Activated naive CD8-positive, alpha-beta T cell treated with anti-CD3 and anti-CD28 coated beads, Interleukin-2, amount 50 U/mL, for 24 hours (primary cell): Measurements from ENCODE around the gene WDR4.
"Not testable (repeated sequence)": the region's sequence is repeated elsewhere in the genome, so short reads cannot be mapped to it uniquely, and the experiment has no call there.

ENCODE experiments used
- ATAC-seq: fragments of 150-1000 bp; cut with Tn5 transposase; one replicate; pipeline ENCODE4 v1.10.0; 2021
- DNase-seq: peaks from one replicate; pipeline ENCODE4 v3.0.0; 2021
- H3K27ac Mint-ChIP-seq: one replicate; pipeline ENCODE4 v1.8.0; 2021; ENCODE audit warnings: mild to moderate bottlenecking, mixed read lengths
- H3K27me3 Mint-ChIP-seq: one replicate; pipeline ENCODE4 v1.8.0; 2021; ENCODE audit warnings: mixed read lengths
- H3K36me3 Mint-ChIP-seq: one replicate; pipeline ENCODE4 v1.8.0; 2021; ENCODE audit warnings: low read depth, mixed read lengths
- H3K4me1 Mint-ChIP-seq: one replicate; pipeline ENCODE4 v1.8.0; 2021; ENCODE audit warnings: mixed read lengths
- H3K4me3 Mint-ChIP-seq: one replicate; pipeline ENCODE4 v1.8.0; 2021; ENCODE audit warnings: mild to moderate bottlenecking, moderate library complexity, mixed read lengths
- H3K9me3 Mint-ChIP-seq: one replicate; pipeline ENCODE4 v1.8.0; 2021; ENCODE audit warnings: mixed read lengths

Gene WDR4

DNA sequence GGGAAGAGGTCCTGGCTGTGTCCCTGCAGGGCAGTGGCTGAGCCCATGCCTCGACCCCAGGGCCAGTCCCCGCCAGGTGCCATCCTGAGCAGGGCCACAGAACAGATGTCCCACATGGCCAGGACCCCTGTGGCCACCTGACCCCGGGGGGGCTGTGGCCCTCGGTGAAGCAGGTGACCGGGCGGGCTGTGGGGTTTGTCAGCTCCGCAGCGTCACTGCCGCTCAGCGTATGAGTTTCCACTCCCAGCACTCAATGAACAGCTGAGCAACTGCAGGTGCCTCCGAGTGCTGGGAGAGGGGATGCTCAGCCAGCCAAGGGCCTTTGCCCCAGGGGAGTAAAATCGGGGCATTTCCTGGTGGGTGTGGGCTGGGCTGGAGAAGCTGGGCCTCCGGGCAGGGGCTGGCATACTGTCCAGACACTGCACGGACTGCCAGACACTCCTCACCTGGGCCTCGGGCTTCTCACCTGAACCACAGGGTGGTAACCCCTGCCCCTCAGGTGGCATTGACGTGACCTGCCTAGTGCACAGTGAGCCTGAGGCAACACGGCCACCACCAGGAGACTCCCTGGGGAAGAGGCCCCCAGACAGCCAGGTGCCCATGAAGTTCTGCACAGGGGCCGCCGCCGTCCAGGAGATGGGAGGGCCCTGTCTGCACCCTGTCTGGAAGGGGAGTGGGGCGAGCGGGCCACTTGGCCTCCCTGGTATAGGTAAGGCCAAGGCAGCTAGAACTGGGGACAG lies 37.3 kb downstream of the WDR4 start:
- not testable (repeated sequence) for H3K27me3 Mint-ChIP-seq, H3K4me1 Mint-ChIP-seq, DNase-seq, H3K9me3 Mint-ChIP-seq, H3K27ac Mint-ChIP-seq, ATAC-seq, H3K4me3 Mint-ChIP-seq
- peaks cover 44% of the 10 kb centered on the region for H3K36me3 Mint-ChIP-seq

GRCh38 chr21:42841156-42841915 lies 38.0 kb downstream of the WDR4 start:
- no peak for DNase-seq
- Mint-ChIP-seq H3K4me1 (no peaks in the 10 kb centered on the region), H3K27me3 (no peaks in the 10 kb centered on the region), H3K36me3 (peaks cover 43% of the 10 kb centered on the region), H3K9me3 (no peaks in the 10 kb centered on the region), H3K4me3 (no peak overlapping the region), H3K27ac (no peak overlapping the region)
- ATAC-seq, result no peak

GRCh38 chr21:42840411-42841155 lies 38.8 kb downstream of the WDR4 start:
- no peak for ATAC-seq
- Mint-ChIP-seq H3K9me3 (no peaks in the 10 kb centered on the region), H3K4me3 (no peak overlapping the region), H3K4me1 (no peaks in the 10 kb centered on the region), H3K36me3 (peaks cover 38% of the 10 kb centered on the region), H3K27ac (no peak overlapping the region), H3K27me3 (no peaks in the 10 kb centered on the region)
- no peak for DNase-seq

- H3K4me1 Mint-ChIP-seq, result no peaks in the 10 kb centered on the region
- no peak overlapping the region for H3K4me3 Mint-ChIP-seq
- no peaks in the 10 kb centered on the region for H3K9me3 Mint-ChIP-seq
- no peak for DNase-seq
- H3K27ac Mint-ChIP-seq, result peak overlapping the region; percentile 34
- peaks cover 29% of the 10 kb centered on the region for H3K36me3 Mint-ChIP-seq
- ATAC-seq, result no peak
- no peaks in the 10 kb centered on the region for H3K27me3 Mint-ChIP-seq
Observed at GRCh38 chr21:42839271-42840231, 39.8 kb downstream of the WDR4 start.

DNA sequence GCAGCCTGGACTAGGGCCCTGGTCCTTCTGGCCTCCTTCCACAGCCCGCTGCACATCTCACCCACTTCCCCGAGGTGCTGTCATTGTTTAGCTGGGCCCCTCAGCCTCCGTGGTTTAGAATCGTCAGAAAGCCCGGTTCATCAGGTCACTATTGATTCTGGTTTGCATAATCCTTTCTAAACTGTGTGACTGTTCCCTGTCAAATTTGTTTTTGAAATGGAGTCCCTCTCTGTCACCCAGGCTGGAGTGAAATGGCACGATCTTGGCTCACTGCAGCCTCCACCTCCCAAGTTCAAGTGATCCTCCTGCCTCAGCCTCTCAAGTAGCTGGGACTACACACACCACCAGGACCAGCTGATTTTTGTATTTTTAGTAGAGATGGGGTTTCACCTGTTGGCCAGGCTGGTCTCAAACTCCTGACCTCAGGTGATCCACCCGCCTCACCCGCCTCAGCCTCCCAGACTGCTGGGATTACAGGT lies 41.1 kb downstream of the WDR4 start:
- not testable (repeated sequence) for H3K27ac Mint-ChIP-seq, DNase-seq, ATAC-seq, H3K9me3 Mint-ChIP-seq, H3K4me3 Mint-ChIP-seq, H3K27me3 Mint-ChIP-seq
- Mint-ChIP-seq H3K36me3 (peaks cover 19% of the 10 kb centered on the region), H3K4me1 (peaks cover 11% of the 10 kb centered on the region)

DNA sequence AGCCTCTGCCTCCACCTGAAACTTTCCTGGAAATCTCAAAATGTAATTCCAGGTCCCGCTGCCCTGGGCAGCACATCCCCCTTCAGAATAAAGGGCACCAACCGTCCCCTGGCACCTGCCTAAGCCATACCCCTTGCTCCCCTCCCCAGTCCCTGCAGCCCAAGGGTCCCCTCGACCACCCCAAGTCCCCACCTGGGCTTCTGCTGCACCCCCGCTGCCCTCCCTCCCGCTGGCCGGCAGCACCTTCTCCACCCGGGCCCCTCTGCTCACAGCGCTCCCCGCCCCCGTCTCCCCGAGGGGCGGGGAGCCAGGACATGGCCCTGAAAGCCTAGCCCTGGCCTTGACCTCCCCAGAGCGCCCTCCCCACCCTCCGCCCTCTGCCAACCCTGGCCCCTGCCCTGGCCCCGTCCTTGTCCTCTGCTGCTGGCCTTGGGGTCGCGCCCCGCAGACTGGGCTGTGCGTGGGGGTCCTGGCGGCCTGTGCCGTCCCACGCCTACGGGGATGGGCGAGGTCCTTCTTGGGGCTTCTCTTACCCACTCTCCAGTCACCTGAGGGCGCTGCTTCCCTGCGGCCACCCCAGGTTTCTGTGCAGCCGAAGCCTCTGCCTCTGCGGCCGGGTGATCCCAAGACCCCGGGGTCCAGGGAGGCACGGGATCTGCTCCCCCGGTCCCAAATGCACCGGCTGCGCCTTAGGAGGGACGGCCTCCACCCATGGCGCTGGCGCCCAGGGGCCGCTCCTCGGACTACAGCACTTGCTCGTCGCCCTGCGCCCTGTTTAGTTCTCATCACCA lies 41.7 kb downstream of the WDR4 start:
- Mint-ChIP-seq H3K36me3 (peaks cover 13% of the 10 kb centered on the region), H3K27ac (peak overlapping the region; percentile 73), H3K4me1 (peaks cover 17% of the 10 kb centered on the region), H3K27me3 (no peaks in the 10 kb centered on the region), H3K9me3 (no peaks in the 10 kb centered on the region), H3K4me3 (no peak overlapping the region)
- no peak for DNase-seq
- ATAC-seq, result no peak

DNA sequence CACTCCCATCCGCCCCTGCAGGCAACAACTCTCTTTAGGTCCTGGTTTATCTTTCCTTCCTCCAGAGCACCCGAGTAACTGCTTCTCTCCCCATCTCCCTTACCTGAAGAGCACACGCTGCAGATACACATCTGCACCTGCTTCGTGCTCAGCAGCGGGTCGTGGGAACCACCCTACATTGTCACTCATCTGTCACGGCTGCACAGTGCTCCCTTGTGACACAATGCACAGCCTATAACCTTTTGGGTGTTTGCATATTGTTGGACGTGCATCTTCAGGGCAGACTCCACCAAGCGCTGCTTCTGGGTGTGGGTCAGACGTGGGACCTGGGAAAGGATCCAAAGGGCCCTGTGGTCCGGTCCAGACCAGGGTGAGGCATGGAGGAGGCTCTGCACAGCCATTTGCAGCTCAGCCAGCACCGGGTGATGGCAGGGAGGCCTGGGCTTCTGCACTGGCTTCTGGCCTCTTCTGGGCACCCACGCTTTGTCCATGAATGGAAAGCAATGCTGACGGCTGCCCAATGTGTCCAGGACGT lies 42.5 kb downstream of the WDR4 start:
- H3K27ac Mint-ChIP-seq, result peak overlapping the region; percentile 73
- peaks cover 1% of the 10 kb centered on the region for H3K27me3 Mint-ChIP-seq
- H3K4me1 Mint-ChIP-seq, result peaks cover 23% of the 10 kb centered on the region
- H3K36me3 Mint-ChIP-seq, result peaks cover 12% of the 10 kb centered on the region
- DNase-seq, result no peak
- ATAC-seq, result no peak
- H3K4me3 Mint-ChIP-seq, result no peak overlapping the region
- H3K9me3 Mint-ChIP-seq, result no peaks in the 10 kb centered on the region

DNA sequence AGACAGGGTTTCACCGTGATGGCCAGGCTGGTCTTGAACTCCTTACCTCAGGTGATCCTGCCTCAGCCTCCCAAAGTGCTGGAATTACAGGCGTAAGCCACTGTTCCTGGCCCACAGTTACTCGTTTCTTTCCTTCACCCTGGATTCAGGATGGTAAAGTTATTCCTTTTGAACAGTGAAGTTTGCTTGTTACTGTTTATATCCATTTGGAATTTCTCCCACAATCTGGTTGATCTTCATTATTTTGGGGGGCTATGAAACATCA lies 43.0 kb downstream of the WDR4 start:
- Mint-ChIP-seq H3K36me3 (peaks cover 12% of the 10 kb centered on the region), H3K4me3 (no peak overlapping the region), H3K27ac (no peak overlapping the region), H3K4me1 (peaks cover 27% of the 10 kb centered on the region), H3K9me3 (no peaks in the 10 kb centered on the region), H3K27me3 (peaks cover 4% of the 10 kb centered on the region)
- ATAC-seq, result no peak
- no peak for DNase-seq

GRCh38 chr21:42835611-42836401 lies 43.5 kb downstream of the WDR4 start:
- no peak for ATAC-seq
- no peak overlapping the region for H3K27ac Mint-ChIP-seq
- H3K27me3 Mint-ChIP-seq, result peaks cover 4% of the 10 kb centered on the region
- no peak overlapping the region for H3K4me3 Mint-ChIP-seq
- no peaks in the 10 kb centered on the region for H3K9me3 Mint-ChIP-seq
- peaks cover 12% of the 10 kb centered on the region for H3K36me3 Mint-ChIP-seq
- DNase-seq, result no peak
- H3K4me1 Mint-ChIP-seq, result peaks cover 31% of the 10 kb centered on the region

- Mint-ChIP-seq H3K9me3 (no peaks in the 10 kb centered on the region), H3K36me3 (peaks cover 12% of the 10 kb centered on the region), H3K27ac (no peak overlapping the region), H3K27me3 (peaks cover 4% of the 10 kb centered on the region), H3K4me1 (peaks cover 33% of the 10 kb centered on the region), H3K4me3 (no peak overlapping the region)
- no peak for DNase-seq
- ATAC-seq, result no peak
Observed at GRCh38 chr21:42835211-42835610, 44.1 kb downstream of the WDR4 start.

GRCh38 chr21:42834726-42835191 lies 44.6 kb downstream of the WDR4 start:
- DNase-seq (no peak), ATAC-seq (no peak)
- Mint-ChIP-seq H3K4me1 (peaks cover 33% of the 10 kb centered on the region), H3K9me3 (no peaks in the 10 kb centered on the region), H3K27me3 (peaks cover 4% of the 10 kb centered on the region), H3K36me3 (peaks cover 12% of the 10 kb centered on the region), H3K4me3 (no peak overlapping the region), H3K27ac (no peak overlapping the region)

DNA sequence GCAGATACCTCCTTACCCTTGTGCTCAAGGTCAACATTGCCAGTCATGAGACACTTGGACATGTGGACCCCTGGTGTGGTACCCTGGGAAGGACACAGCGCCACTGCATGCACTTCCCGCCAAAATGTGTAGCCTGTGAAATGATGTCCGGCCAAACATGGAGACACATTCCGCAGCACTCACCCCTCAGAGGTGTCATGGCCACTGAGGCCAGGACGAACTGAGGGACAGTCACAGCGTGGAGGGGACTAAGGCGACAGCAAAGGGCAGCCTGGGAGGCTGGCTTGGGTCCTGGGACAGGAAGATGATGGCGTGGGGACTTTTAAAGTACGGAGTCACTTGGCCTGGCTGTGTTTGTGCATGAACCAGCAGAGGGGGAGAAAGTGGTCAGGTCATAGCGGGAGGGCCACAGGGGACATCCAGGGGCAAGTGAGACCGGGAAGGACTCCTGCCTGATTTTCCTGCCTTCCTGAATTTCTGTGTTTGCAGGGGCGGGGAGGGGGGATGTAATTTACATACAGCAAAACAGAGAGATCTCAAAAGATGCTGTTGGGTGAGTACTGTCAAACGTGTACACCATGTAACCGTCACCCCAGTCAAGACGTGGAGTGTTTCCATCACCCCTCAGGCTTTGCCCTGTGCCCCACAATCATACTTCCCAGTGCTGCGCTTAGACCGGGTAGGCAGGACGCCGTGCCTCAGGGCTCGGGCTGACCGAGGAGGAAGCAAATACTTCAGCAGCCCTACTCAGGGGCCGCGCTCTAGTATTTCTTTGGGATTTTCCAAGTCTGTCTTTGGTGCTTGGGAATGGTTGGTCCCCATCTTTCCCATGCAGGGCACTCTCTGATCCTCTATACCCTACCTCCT lies 45.2 kb downstream of the WDR4 start:
- Mint-ChIP-seq H3K9me3 (no peaks in the 10 kb centered on the region), H3K4me1 (peaks cover 33% of the 10 kb centered on the region), H3K27me3 (peaks cover 8% of the 10 kb centered on the region), H3K4me3 (no peak overlapping the region), H3K36me3 (peaks cover 10% of the 10 kb centered on the region), H3K27ac (no peak overlapping the region)
- no peak for DNase-seq
- no peak for ATAC-seq
